Measurements from ENCODE around the gene ZNF710. TPM values are rescaled to one million over a fixed set of nuclear protein-coding genes. Genes with fewer than 3 reads are reported as not detected.

Gene ZNF710
- total and polyA plus RNA-seq, 2 of the 8 experiments (the other 6 are each of a cell fraction or from before 2014, with no cell fraction given): 10.5 to 24.0 TPM

- Histone ChIP-seq H3K14ac (ENCODE audit: insufficient read length) (no peak overlapping the region), H3K4ac (replicated peaks; ENCODE audit: insufficient read length, low read depth, low read length) (no peak overlapping the region), H4K8ac (ENCODE audit: extremely low read depth, insufficient read depth, low read length) (no peak overlapping the region), H3K36me3 (ENCODE audit: control insufficient read depth in 2 of 4, insufficient read depth in 4 of 4, low read length in 3 of 4) (no peaks in the 10 kb centered on the region), H3K4me1 (replicated peaks in 1 of 4; ENCODE audit: control insufficient read depth in 3 of 4, insufficient read depth in 4 of 4, low read length in 3 of 4) (peaks cover 2 to 11% (median 6%) of the 10 kb centered on the region in 4 experiments; a peak in 6 of 7 replicates), H3K4me3 (ENCODE audit: extremely low read depth in 1 of 4, insufficient read depth in 2 of 4, low read depth in 3 of 4, low read length in 4 of 4) (no peak overlapping the region), H2BK15ac (ENCODE audit: low read length) (no peak overlapping the region), H3K27ac (ENCODE audit: low read depth, low read length) (no peak overlapping the region), H4K20me1 (replicated peaks in 1 of 2; ENCODE audit: control insufficient read depth in 1 of 2, insufficient read depth in 2 of 2, low read length in 2 of 2) (peaks cover 0 to 13% of the 10 kb centered on the region in 2 experiments), H4K91ac (replicated peaks; ENCODE audit: insufficient read length, low read length) (no peak overlapping the region), H3K56ac (replicated peaks; ENCODE audit: insufficient read length, low read depth, low read length) (no peak overlapping the region), H2BK5ac (ENCODE audit: low read depth, low read length) (no peak overlapping the region), H4K5ac (ENCODE audit: insufficient read length, low read depth, low read length) (no peak overlapping the region), H3K9ac (replicated peaks in 1 of 4; ENCODE audit: extremely low read depth in 1 of 4, low read depth in 3 of 4, low read length in 3 of 4) (no peak overlapping the region), H3K27me3 (replicated peaks in 1 of 4; ENCODE audit: control insufficient read depth in 3 of 4, extremely low read depth in 1 of 4, insufficient read depth in 3 of 4, low read length in 3 of 4) (no peaks in the 10 kb centered on the region), H3K9me3 (ENCODE audit: insufficient read depth in 2 of 2, low read depth in 1 of 2, low read length in 1 of 2) (no peaks in the 10 kb centered on the region), H2AFZ (ENCODE audit: low read length) (no peak overlapping the region), H3K23ac (ENCODE audit: insufficient read length) (no peak overlapping the region), H3K23me2 (ENCODE audit: low read depth, low read length) (no peaks in the 10 kb centered on the region), H3K79me1 (ENCODE audit: low read depth, low read length) (peaks cover 9% of the 10 kb centered on the region; the same call in 1 of the 2 replicates), H2BK12ac (ENCODE audit: low read depth, low read length) (no peak overlapping the region), H2BK20ac (ENCODE audit: low read length) (no peak overlapping the region), H2AK5ac (ENCODE audit: low read depth, low read length) (no peak overlapping the region), H3K18ac (ENCODE audit: extremely low read depth, low read length) (no peak overlapping the region), H2BK120ac (replicated peaks; ENCODE audit: low read depth, low read length) (no peak overlapping the region), H3K4me2 (ENCODE audit: insufficient read depth in 1 of 2, low read depth in 2 of 2, low read length in 2 of 2) (no peak overlapping the region), H3K79me2 (ENCODE audit: control insufficient read depth in 1 of 2, insufficient read depth in 2 of 2, low read length in 2 of 2) (peaks cover 0 to 16% of the 10 kb centered on the region in 2 experiments; a peak in 1 of 4 replicates)
- WGBS, 2 experiments (ENCODE audit: extremely low coverage in 1 of 2, insufficient coverage in 1 of 2, insufficient read length in 1 of 2, insufficient replicate concordance in 2 of 2, low coverage in 1 of 2, low lambda C conversion rate in 2 of 2, missing lambda C conversion rate in 1 of 2): 76% methylated on average over 4 of the region's 4 CpGs; no CpG with 5 or more reads in 1 of the 2 experiments
- ChIA-PET CTCF (ENCODE audit: partially characterized antibody) (no interaction called here), POLR2A (ENCODE audit: partially characterized antibody) (no interaction called here)
- DNase-seq (ENCODE audit: low read depth in 1 of 2, low spot score in 2 of 2) (no peak), FAIRE-seq (no peak)
- TF ChIP-seq TCF12 (IDR thresholded peaks at IDR 0.05; ENCODE audit: low read depth, low read length): no peak
- TF ChIP-seq TAF1 (IDR thresholded peaks at IDR 0.05; ENCODE audit: low read depth, low read length): no peak
- TF ChIP-seq CHD1 (IDR thresholded peaks at IDR 0.05; ENCODE audit: low read depth, low read length): no peak
- no peak for TF ChIP-seq CREB1 (IDR thresholded peaks at IDR 0.05)
- no peak for TF ChIP-seq BRCA1 (IDR thresholded peaks at IDR 0.05; ENCODE audit: low read depth, low read length)
- TF ChIP-seq HDAC2 (IDR thresholded peaks at IDR 0.05; ENCODE audit: borderline replicate concordance in 1 of 2, low read depth in 2 of 2, low read length in 2 of 2): no peak
- TF ChIP-seq TBP (IDR thresholded peaks at IDR 0.05; ENCODE audit: low read depth, low read length): no peak
- TF ChIP-seq CTBP2 (IDR thresholded peaks at IDR 0.05; ENCODE audit: borderline replicate concordance, insufficient read depth, insufficient read length, low read length): no peak
- TF ChIP-seq CTCF (IDR thresholded peaks at IDR 0.05; ENCODE audit: control extremely low read depth in 1 of 3, insufficient read depth in 1 of 3, low read depth in 1 of 3, low read length in 3 of 3): no peak
- no peak for TF ChIP-seq CHD2 (IDR thresholded peaks at IDR 0.05; ENCODE audit: low read length)
- no peak for TF ChIP-seq RXRA (IDR thresholded peaks at IDR 0.05; ENCODE audit: insufficient read depth, low read depth, low read length)
- TF ChIP-seq CBX8 (IDR thresholded peaks at IDR 0.05; ENCODE audit: borderline replicate concordance, low read depth, low read length): no peak
- no peak for TF ChIP-seq SP4 (IDR thresholded peaks at IDR 0.05; ENCODE audit: low read length)
These were observed 23.3 kb downstream of the ZNF710 start for GRCh38 chr15:90024406-90024805.

Data from H1 (cell line).